OCI-LY1 (cell line): Measurements from ENCODE around the gene TRDMT1.

Experiments
- EZH2 ChIP-seq: fragments of 200-600 bp; sonication (generic), shearing (Covaris generic); IDR thresholded peaks from 2 replicates; pipeline ENCODE4 v1.8.0; 2017; ENCODE audit warnings: borderline replicate concordance, mixed run types, mild to moderate bottlenecking, antibody characterized with exemption, low read length, moderate library complexity, mixed read lengths
- TF ChIP-seq, protein P1 (sequence below): fragments of 200-600 bp; sonication (generic), shearing (Covaris generic); IDR thresholded peaks from 2 replicates; pipeline ENCODE4 v1.5.1; 2017; ENCODE audit warnings: mild to moderate bottlenecking, antibody characterized with exemption, low read length, moderate library complexity, mixed read lengths

DNA sequence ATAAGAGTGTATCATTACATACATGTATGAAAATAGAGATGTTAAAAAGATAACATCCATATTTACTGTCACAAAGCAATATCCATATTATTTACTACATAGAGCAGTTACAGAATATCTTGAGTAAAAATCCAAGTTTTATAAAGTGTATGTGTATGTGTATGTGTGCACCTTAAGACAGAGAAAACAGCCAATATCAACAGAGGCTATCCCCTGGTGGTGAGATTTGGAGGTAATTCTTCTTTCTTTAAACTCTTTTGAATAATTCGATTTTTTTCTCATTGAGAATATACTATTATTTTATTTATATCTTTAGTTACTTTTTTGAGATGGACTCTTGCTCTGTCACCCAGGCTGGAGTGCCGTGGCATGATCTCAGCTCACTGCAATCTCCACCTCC is 18.4 kb downstream of the TRDMT1 start:
- TF ChIP-seq, protein P1, sequence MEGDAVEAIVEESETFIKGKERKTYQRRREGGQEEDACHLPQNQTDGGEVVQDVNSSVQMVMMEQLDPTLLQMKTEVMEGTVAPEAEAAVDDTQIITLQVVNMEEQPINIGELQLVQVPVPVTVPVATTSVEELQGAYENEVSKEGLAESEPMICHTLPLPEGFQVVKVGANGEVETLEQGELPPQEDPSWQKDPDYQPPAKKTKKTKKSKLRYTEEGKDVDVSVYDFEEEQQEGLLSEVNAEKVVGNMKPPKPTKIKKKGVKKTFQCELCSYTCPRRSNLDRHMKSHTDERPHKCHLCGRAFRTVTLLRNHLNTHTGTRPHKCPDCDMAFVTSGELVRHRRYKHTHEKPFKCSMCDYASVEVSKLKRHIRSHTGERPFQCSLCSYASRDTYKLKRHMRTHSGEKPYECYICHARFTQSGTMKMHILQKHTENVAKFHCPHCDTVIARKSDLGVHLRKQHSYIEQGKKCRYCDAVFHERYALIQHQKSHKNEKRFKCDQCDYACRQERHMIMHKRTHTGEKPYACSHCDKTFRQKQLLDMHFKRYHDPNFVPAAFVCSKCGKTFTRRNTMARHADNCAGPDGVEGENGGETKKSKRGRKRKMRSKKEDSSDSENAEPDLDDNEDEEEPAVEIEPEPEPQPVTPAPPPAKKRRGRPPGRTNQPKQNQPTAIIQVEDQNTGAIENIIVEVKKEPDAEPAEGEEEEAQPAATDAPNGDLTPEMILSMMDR, result no peak
- no peak for TF ChIP-seq EZH2
